Measurements from ENCODE around the gene KASH5. TPM values are rescaled to one million over a fixed set of nuclear protein-coding genes. Genes with fewer than 3 reads are reported as not detected.

KASH5 gene
- total RNA-seq, 1 experiment from 2014 or later, result 0.37 TPM

GRCh38 chr19:49421878-49422202, 33.8 kb downstream of the KASH5 start:
- peaks cover 18% of the 10 kb centered on the region for H3K4me1 ChIP-seq (ENCODE audit: insufficient read depth, low read length, poor library complexity, severe bottlenecking)
- TF ChIP-seq CTCF (conservative IDR thresholded peaks at IDR 0.05; ENCODE audit: low read depth, low read length) (no peak), EZH2 (IDR thresholded peaks at IDR 0.05; ENCODE audit: borderline replicate concordance, low read depth, low read length, poor library complexity, severe bottlenecking) (no peak)
- DNase-seq (ENCODE audit: low spot score), result no peak
- CTCF ChIA-PET, result interaction anchor here (0.5 to 0.6 kb wide), 3 partner anchors 57 to 246 kb away, joined by 3 read pairs; no protein-coding TSS in a partner anchor
- H3K36me3 ChIP-seq (ENCODE audit: insufficient read depth, low read length, poor library complexity, severe bottlenecking), result no peaks in the 10 kb centered on the region
- H3K27me3 ChIP-seq (replicated peaks; ENCODE audit: insufficient read depth, low read depth, low read length, poor library complexity), result peaks cover 78% of the 10 kb centered on the region
- H3K27ac ChIP-seq (ENCODE audit: low read depth, low read length, poor library complexity, severe bottlenecking), result no peak overlapping the region
- H3K9me3 ChIP-seq (ENCODE audit: low read depth, low read length, poor library complexity, severe bottlenecking), result no peaks in the 10 kb centered on the region
- POLR2A ChIA-PET (ENCODE audit: low non-redundant PET), result interaction anchor here (0.7 kb wide), 1 partner anchor 18 kb away, joined by 5 read pairs; no protein-coding TSS in a partner anchor
- no peak overlapping the region for H3K4me3 ChIP-seq (ENCODE audit: low read depth, low read length, poor library complexity, severe bottlenecking)
- no TSS peak for BruUV-seq (replicated peaks)
- intact Hi-C loops (cut with micrococcal nuclease; ENCODE audit: unreplicated experiment), result no loop called here

- TF ChIP-seq CTCF (conservative IDR thresholded peaks at IDR 0.05; ENCODE audit: low read depth, low read length), result peak; percentile 59
- no peak for TF ChIP-seq EZH2 (IDR thresholded peaks at IDR 0.05; ENCODE audit: borderline replicate concordance, low read depth, low read length, poor library complexity, severe bottlenecking)
Measured at GRCh38 chr19:49422407-49423070, 34.5 kb downstream of the KASH5 start.

DNA sequence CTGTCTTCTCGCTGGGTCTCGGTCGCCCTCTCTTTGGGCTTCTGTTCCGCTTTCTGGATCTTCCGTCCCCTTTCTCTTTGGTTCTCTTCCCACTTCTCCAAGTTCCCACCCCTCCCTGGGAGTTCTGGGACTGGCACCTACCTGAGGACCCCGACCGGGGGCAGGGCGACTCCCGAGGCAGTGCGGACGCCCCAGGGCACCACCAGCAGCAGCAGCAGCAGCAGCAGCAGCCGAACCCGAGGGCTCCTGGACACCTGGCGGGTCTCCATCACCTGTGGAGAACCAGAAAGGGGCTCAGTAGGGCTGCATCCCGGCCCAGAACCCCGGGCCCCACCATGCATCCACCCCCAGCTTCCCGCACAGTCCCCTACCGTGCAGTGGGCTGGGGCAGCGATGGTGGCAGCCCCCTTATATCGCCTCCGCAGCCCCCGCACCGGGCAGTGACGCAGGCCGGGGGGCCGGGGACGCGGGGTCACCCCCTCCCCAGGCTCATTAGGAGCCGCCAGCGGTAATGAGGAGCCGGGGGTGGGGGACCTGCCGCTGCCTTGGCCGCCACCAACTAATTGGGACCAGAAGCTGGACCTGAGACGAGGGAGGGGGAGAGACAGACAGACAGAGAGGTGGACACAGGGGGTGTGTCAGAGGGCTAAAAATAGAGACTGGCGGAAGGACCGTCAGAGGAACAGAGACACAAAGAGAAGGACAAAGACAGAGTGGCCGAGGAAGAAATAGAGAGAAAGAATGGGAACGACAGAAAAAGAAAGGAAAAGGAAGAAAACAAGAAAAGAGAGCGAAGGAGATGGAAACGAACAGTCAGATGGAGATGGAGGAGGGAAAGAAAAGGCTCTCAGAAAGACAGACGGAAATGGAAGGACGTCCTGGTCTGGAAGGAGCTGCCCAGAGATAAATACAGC, 35.3 kb downstream of the KASH5 start, which contains the start of gene PTH2:
Gene PTH2, minus strand, starts transcription at position 371 of the 914 bp plus-strand sequence. Its CDS starts 102 bp downstream, at position 269.
- Histone ChIP-seq H3K4me1 (ENCODE audit: insufficient read depth, low read length, poor library complexity, severe bottlenecking) (peaks cover 18% of the 10 kb centered on the region), H3K27ac (ENCODE audit: low read depth, low read length, poor library complexity, severe bottlenecking) (no peak within 1 kb of the TSS), H3K27me3 (replicated peaks; ENCODE audit: insufficient read depth, low read depth, low read length, poor library complexity) (peaks cover 93% of the 10 kb centered on the region), H3K4me3 (ENCODE audit: low read depth, low read length, poor library complexity, severe bottlenecking) (peak within 1 kb of the TSS; percentile 35), H3K36me3 (ENCODE audit: insufficient read depth, low read length, poor library complexity, severe bottlenecking) (no peaks in the 10 kb centered on the region), H3K9me3 (ENCODE audit: low read depth, low read length, poor library complexity, severe bottlenecking) (no peaks in the 10 kb centered on the region)
- BruUV-seq (replicated peaks), result no TSS peak
- ChIA-PET POLR2A (ENCODE audit: low non-redundant PET) (no interaction called here), CTCF (no interaction called here)
- intact Hi-C loops (cut with micrococcal nuclease; ENCODE audit: unreplicated experiment), result no loop called here
- TF ChIP-seq EZH2 (IDR thresholded peaks at IDR 0.05; ENCODE audit: borderline replicate concordance, low read depth, low read length, poor library complexity, severe bottlenecking) (peak; percentile 88), CTCF (conservative IDR thresholded peaks at IDR 0.05; ENCODE audit: low read depth, low read length) (no peak)
- no peak for DNase-seq (ENCODE audit: low spot score)

More at GRCh38 chr19:49422407-49423070, 34.5 kb downstream of the KASH5 start:
- CTCF ChIA-PET, result interaction anchor here (0.5 to 0.6 kb wide), 2 partner anchors 183 to 245 kb away, joined by 3 read pairs; no protein-coding TSS in a partner anchor
- BruUV-seq (replicated peaks), result no TSS peak
- peaks cover 85% of the 10 kb centered on the region for H3K27me3 ChIP-seq (replicated peaks; ENCODE audit: insufficient read depth, low read depth, low read length, poor library complexity)
- POLR2A ChIA-PET (ENCODE audit: low non-redundant PET), result no interaction called here
- H3K27ac ChIP-seq (ENCODE audit: low read depth, low read length, poor library complexity, severe bottlenecking), result no peak overlapping the region
- H3K4me1 ChIP-seq (ENCODE audit: insufficient read depth, low read length, poor library complexity, severe bottlenecking), result peaks cover 18% of the 10 kb centered on the region
- intact Hi-C loops (cut with micrococcal nuclease; ENCODE audit: unreplicated experiment), result no loop called here
- H3K4me3 ChIP-seq (ENCODE audit: low read depth, low read length, poor library complexity, severe bottlenecking), result peak overlapping the region; percentile 35
- H3K36me3 ChIP-seq (ENCODE audit: insufficient read depth, low read length, poor library complexity, severe bottlenecking), result no peaks in the 10 kb centered on the region
- DNase-seq (ENCODE audit: low spot score), result peak; percentile 59
- no peaks in the 10 kb centered on the region for H3K9me3 ChIP-seq (ENCODE audit: low read depth, low read length, poor library complexity, severe bottlenecking)

All from A673 (cell line).